HCT116 (cell line): Measurements from ENCODE around the gene PPP1R14C. TPM values are rescaled to one million over a fixed set of nuclear protein-coding genes. Genes with fewer than 3 reads are reported as not detected.

Experiments
- ATAC-seq: fragments of 200-7000 bp; cut with Tn5 transposase; 2 replicates; pipeline ENCODE4 v1.9.1; 2020; ENCODE audit warnings: mild to moderate bottlenecking, moderate library complexity
- BruUV-seq: library from RNA; stranded (reverse); fragments of 400-500 nt; replicated peaks from 2 replicates; lab custom pipeline; 2021; lab: Mats Ljungman, UMichigan
- CTCF ChIA-PET: fragments of 300-600 bp; sonication (Branson Sonifier 250); formaldehyde crosslinking; loops from one replicate; lab custom pipeline; 2021; ENCODE audit warnings: antibody characterized with exemption; lab: Charles Lee
- POLR2A ChIA-PET: fragments of 300-600, 350-600 bp; sonication (Branson Sonifier 250); formaldehyde crosslinking; loops from one replicate; lab custom pipeline; 2021; ENCODE audit warnings: antibody characterized with exemption; lab: Charles Lee
- RAD21 ChIA-PET, 2 experiments: fragments of 300-600 bp; sonication (Branson Sonifier 250); formaldehyde crosslinking; loops; one replicate each; lab custom pipeline; 2023; ENCODE audit warnings: low total read pairs in 2 of 2; ENCODE audit not compliant: uncharacterized antibody in 2 of 2, unreplicated experiment in 2 of 2, low non-redundant PET in 1 of 2; lab: Charles Lee
- DNase-seq: peaks from one replicate; pipeline ENCODE4 v3.0.0-alpha.2; 2010; ENCODE audit warnings: low read depth, low spot score
- H2AFZ ChIP-seq: fragments of 200-600 bp; shearing (Covaris generic), sonication (generic); 2 replicates; pipeline ENCODE4 v1.6.1; 2017; ENCODE audit warnings: low read depth, mixed run types, mixed read lengths, antibody characterized with exemption, low read length; ENCODE audit not compliant: poor library complexity, severe bottlenecking
- H3K27ac ChIP-seq: 2 replicates; pipeline ENCODE4 v1.5.1; 2012; ENCODE audit warnings: low read depth, low read length
- H3K27me3 ChIP-seq: fragments of 200-600 bp; sonication (generic); 2 replicates; pipeline ENCODE4 v1.6.1; 2016; ENCODE audit warnings: mixed run types, low read length, mixed read lengths; ENCODE audit not compliant: insufficient read depth
- H3K36me3 ChIP-seq, 2 experiments: fragments of 200-500 bp in 1 of 2; fragments of 200-600 bp in 1 of 2; sonication (Bioruptor generic) in 1 of 2; sonication (generic) in 1 of 2; 2 replicates each; pipeline versions ENCODE4 v1.5.1 to v1.6.1; 2014 to 2016; ENCODE audit warnings: low read length in 2 of 2, inconsistent platforms in 1 of 2, mixed read lengths in 1 of 2, mixed run types in 1 of 2; ENCODE audit not compliant: insufficient read depth in 2 of 2, control insufficient read depth in 1 of 2
- H3K4me1 ChIP-seq, 2 experiments: fragments of 200-600 bp in 1 of 2; sonication (generic) in 1 of 2; 2 replicates each; pipeline versions ENCODE4 v1.5.1 to v1.6.1; 2012 to 2017; ENCODE audit warnings: low read length in 2 of 2, inconsistent platforms in 1 of 2, mild to moderate bottlenecking in 1 of 2, mixed read lengths in 1 of 2, mixed run types in 1 of 2, moderate library complexity in 1 of 2; ENCODE audit not compliant: insufficient read depth in 2 of 2, control insufficient read depth in 1 of 2
- H3K4me2 ChIP-seq: fragments of 200-600 bp; sonication (generic); 2 replicates; pipeline ENCODE4 v1.6.1; 2017; ENCODE audit warnings: mixed run types, low read length, mixed read lengths
- H3K4me3 ChIP-seq, 2 experiments: fragments of 200-600 bp in 1 of 2; sonication (generic) in 1 of 2; replicated peaks in 1 of 2; 2 replicates each; pipeline ENCODE4 v1.5.1; 2011 to 2016; ENCODE audit warnings: low read length in 2 of 2, control low read depth in 1 of 2, low read depth in 1 of 2, mild to moderate bottlenecking in 1 of 2, mixed read lengths in 1 of 2, mixed run types in 1 of 2
- H3K79me2 ChIP-seq: fragments of 200-600 bp; sonication (generic); 2 replicates; pipeline ENCODE4 v1.6.1; 2017; ENCODE audit warnings: mild to moderate bottlenecking, mixed run types, low read length, moderate library complexity, mixed read lengths; ENCODE audit not compliant: insufficient read depth
- H3K9ac ChIP-seq: fragments of 200-600 bp; sonication (generic); 2 replicates; pipeline ENCODE4 v1.6.1; 2016; ENCODE audit warnings: low read length, mixed read lengths
- H3K9me2 ChIP-seq: fragments of 200-600 bp; sonication (generic), shearing (Covaris generic); 2 replicates; pipeline ENCODE4 v1.6.1; 2017; ENCODE audit warnings: mixed run types, mild to moderate bottlenecking, moderate library complexity; ENCODE audit not compliant: insufficient read depth
- H3K9me3 ChIP-seq, 2 experiments: fragments of 200-500 bp in 1 of 2; fragments of 200-600 bp in 1 of 2; sonication (Bioruptor generic) in 1 of 2; sonication (generic) in 1 of 2; 2 replicates each; pipeline ENCODE4 v1.6.1; 2014 to 2017; ENCODE audit warnings: low read length in 2 of 2, mixed read lengths in 2 of 2, inconsistent platforms in 1 of 2, low read depth in 1 of 2, mild to moderate bottlenecking in 1 of 2, mixed run types in 1 of 2, moderate library complexity in 1 of 2; ENCODE audit not compliant: control insufficient read depth in 1 of 2, insufficient read depth in 1 of 2
- H4K20me1 ChIP-seq: fragments of 200-600 bp; sonication (generic), shearing (Covaris generic); 2 replicates; pipeline ENCODE4 v1.6.1; 2017; ENCODE audit warnings: mixed run types, mild to moderate bottlenecking, moderate library complexity; ENCODE audit not compliant: insufficient read depth
- CTCF ChIP-seq, 3 experiments: fragments of 200-600 bp in 1 of 3; sonication (generic) in 1 of 3; IDR thresholded peaks in 2 of 3; conservative IDR thresholded peaks in 1 of 3; 2 replicates each; pipeline ENCODE4 v1.5.1; 2012 to 2017; ENCODE audit warnings: low read depth in 2 of 3, low read length in 2 of 3, antibody characterized with exemption in 1 of 3, borderline replicate concordance in 1 of 3, control low read depth in 1 of 3, mild to moderate bottlenecking in 1 of 3, mixed read lengths in 1 of 3, mixed run types in 1 of 3, moderate library complexity in 1 of 3; ENCODE audit not compliant: insufficient read depth in 1 of 3
- EZH2 ChIP-seq: fragments of 200-600 bp; sonication (generic); IDR thresholded peaks from 2 replicates; pipeline ENCODE4 v1.6.1; 2017; ENCODE audit warnings: antibody characterized with exemption, mixed run types
- POLR2A ChIP-seq: IDR thresholded peaks from 2 replicates; pipeline ENCODE4 v1.7.0; 2011; ENCODE audit warnings: borderline replicate concordance; ENCODE audit not compliant: insufficient read depth, insufficient read length; ENCODE audit errors: extremely low read depth
- intact Hi-C: fragments of 100-400 bp; cut with micrococcal nuclease; formaldehyde crosslinking; loops from 2 replicates; pipeline ENCODE4 v1.10.0; 2022
- total RNA-seq: library from RNA; stranded (reverse); gene quantifications from one replicate; pipeline ENCODE4 v1.2.1, GENCODE V29; 2021; ENCODE audit not compliant: unreplicated experiment

Gene PPP1R14C
- total RNA-seq, 1 experiment from 2014 or later: 7.8 TPM

GRCh38 chr6:150143516-150144293 lies 861 bp downstream of the PPP1R14C start:
- intact Hi-C loops: loop anchor here (10.0 kb wide), 2 partner anchors 191 to 671 kb away; no protein-coding TSS in a partner anchor
- H3K27ac ChIP-seq: peak overlapping the region; percentile 32; the same call in 1 of the 2 replicates
- no peaks in the 10 kb centered on the region for H3K36me3 ChIP-seq
- BruUV-seq: TSS peak; percentile 37
- DNase-seq: no peak
- no peaks in the 10 kb centered on the region for H4K20me1 ChIP-seq
- peak overlapping the region; percentile 92 for H3K4me2 ChIP-seq
- H3K9me2 ChIP-seq: no peaks in the 10 kb centered on the region
- H2AFZ ChIP-seq: no peak overlapping the region
- no peaks in the 10 kb centered on the region for H3K27me3 ChIP-seq
- ChIA-PET RAD21 (no interaction called here), POLR2A (interaction anchor here (0.5 to 1.4 kb wide), 2 partner anchors 14 to 72 kb away, joined by 3 read pairs; no protein-coding TSS in a partner anchor), CTCF (interaction anchor here (1.0 to 1.3 kb wide), 2 partner anchors 670 to 674 kb away, joined by 3 read pairs; no protein-coding TSS in a partner anchor)
- H3K4me3 ChIP-seq: peak overlapping the region; percentile 60 to 69
- peaks cover 15 to 38% of the 10 kb centered on the region in 2 experiments for H3K4me1 ChIP-seq
- H3K79me2 ChIP-seq: no peaks in the 10 kb centered on the region
- no peaks in the 10 kb centered on the region for H3K9me3 ChIP-seq
- TF ChIP-seq POLR2A: no peak
- TF ChIP-seq EZH2: 0 out of 2 replicates have a peak, but pooled peaks have one; percentile 38
- TF ChIP-seq CTCF (IDR thresholded peaks at IDR 0.05 in 2 of 3, conservative IDR thresholded peaks at IDR 0.05 in 1 of 3; ENCODE audit: borderline replicate concordance in 1 of 3, insufficient read depth in 1 of 3, low read depth in 2 of 3, low read length in 2 of 3): 0 out of 6 replicates have a peak, but pooled peaks of 2 of the 3 experiments have one; percentile 6 to 9
- TF ChIP-seq, all 23 proteins: peak for 2
- peak; percentile 54 for ATAC-seq
- peak overlapping the region; percentile 57 for H3K9ac ChIP-seq
